22Rv1 (cell line): Measurements from ENCODE around the gene DLG1.

ENCODE experiments used
- ZFX ChIP-seq: fragments of 450-650 bp; IDR thresholded peaks from 2 replicates; pipeline ENCODE4 v1.6.1; 2017; ENCODE audit warnings: antibody characterized with exemption, borderline replicate concordance
- TF ChIP-seq, protein P1 (sequence below): fragments of 450-650 bp; IDR thresholded peaks from 2 replicates; pipeline ENCODE4 v1.5.1; 2017; ENCODE audit warnings: mild to moderate bottlenecking

DNA sequence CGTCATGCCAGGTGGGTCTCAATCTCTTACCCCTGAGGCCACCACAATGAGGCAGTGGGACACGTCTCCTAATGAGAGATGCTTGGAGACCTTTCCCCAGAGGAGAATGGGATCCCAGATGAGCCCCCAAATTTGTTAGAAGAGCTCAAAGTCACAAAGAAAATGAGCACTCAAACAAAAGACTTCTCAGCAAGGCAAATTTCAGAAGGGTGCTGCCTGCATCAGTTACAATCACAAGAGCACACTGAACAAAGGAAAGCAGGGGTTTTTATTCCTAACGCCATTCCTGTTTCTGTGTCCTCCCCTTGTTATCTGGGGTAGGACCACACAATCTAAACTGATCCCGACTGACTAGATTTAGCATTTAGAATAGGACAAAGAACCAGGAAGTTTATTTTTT, 50.1 kb downstream of the DLG1 start:
- TF ChIP-seq, protein P1, sequence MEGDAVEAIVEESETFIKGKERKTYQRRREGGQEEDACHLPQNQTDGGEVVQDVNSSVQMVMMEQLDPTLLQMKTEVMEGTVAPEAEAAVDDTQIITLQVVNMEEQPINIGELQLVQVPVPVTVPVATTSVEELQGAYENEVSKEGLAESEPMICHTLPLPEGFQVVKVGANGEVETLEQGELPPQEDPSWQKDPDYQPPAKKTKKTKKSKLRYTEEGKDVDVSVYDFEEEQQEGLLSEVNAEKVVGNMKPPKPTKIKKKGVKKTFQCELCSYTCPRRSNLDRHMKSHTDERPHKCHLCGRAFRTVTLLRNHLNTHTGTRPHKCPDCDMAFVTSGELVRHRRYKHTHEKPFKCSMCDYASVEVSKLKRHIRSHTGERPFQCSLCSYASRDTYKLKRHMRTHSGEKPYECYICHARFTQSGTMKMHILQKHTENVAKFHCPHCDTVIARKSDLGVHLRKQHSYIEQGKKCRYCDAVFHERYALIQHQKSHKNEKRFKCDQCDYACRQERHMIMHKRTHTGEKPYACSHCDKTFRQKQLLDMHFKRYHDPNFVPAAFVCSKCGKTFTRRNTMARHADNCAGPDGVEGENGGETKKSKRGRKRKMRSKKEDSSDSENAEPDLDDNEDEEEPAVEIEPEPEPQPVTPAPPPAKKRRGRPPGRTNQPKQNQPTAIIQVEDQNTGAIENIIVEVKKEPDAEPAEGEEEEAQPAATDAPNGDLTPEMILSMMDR = no peak
- no peak for TF ChIP-seq ZFX
